ENCODE data around the gene UBASH3B. TPM values are rescaled to one million over a fixed set of nuclear protein-coding genes. Genes with fewer than 3 reads are reported as not detected.

The UBASH3B gene
- total RNA-seq, 1 experiment from 2014 or later = 8.0 TPM

- Histone ChIP-seq H3K79me1 (ENCODE audit: insufficient read depth, low read depth, low read length, poor library complexity, severe bottlenecking) (no peaks in the 10 kb centered on the region), H2BK120ac (ENCODE audit: low read depth, low read length, poor library complexity, severe bottlenecking) (no peak overlapping the region), H3K9me3 (ENCODE audit: control insufficient read depth, low read depth, low read length) (no peaks in the 10 kb centered on the region), H2AK5ac (ENCODE audit: insufficient read length, low read length) (no peak overlapping the region), H3K23ac (ENCODE audit: insufficient read length, low read depth, low read length) (no peak overlapping the region), H4K8ac (replicated peaks; ENCODE audit: insufficient read length, low read depth, low read length) (no peak overlapping the region), H3K9ac (ENCODE audit: extremely low read depth, insufficient read length, low read length) (no peak overlapping the region), H4K5ac (ENCODE audit: insufficient read length, low read depth, low read length) (no peak overlapping the region), H2BK12ac (ENCODE audit: insufficient read length, low read depth, low read length) (no peak overlapping the region), H3K4me1 (ENCODE audit: insufficient read depth, low read length) (no peaks in the 10 kb centered on the region), H2AFZ (ENCODE audit: low read length) (no peak overlapping the region), H3K27ac (ENCODE audit: insufficient read length, low read depth, low read length) (no peak overlapping the region), H4K20me1 (ENCODE audit: control insufficient read depth, insufficient read depth, insufficient read length) (no peaks in the 10 kb centered on the region), H3K4me2 (ENCODE audit: insufficient read depth, insufficient read length, low read length) (no peak overlapping the region), H4K91ac (ENCODE audit: insufficient read length, low read depth, low read length) (no peak overlapping the region), H3K18ac (ENCODE audit: insufficient read length, low read depth, low read length) (no peak overlapping the region), H3K23me2 (ENCODE audit: insufficient read length, low read depth, low read length, poor library complexity, severe bottlenecking) (no peaks in the 10 kb centered on the region), H3K4ac (ENCODE audit: low read depth, low read length) (no peak overlapping the region), H3T11ph (ENCODE audit: low read length) (no peak overlapping the region), H3K79me2 (ENCODE audit: insufficient read depth, low read length) (no peaks in the 10 kb centered on the region), H3K27me3 (ENCODE audit: insufficient read depth, low read length) (no peaks in the 10 kb centered on the region), H2BK5ac (ENCODE audit: insufficient read length, low read length) (no peak overlapping the region), H3K56ac (ENCODE audit: insufficient read length, low read depth, low read length) (no peak overlapping the region), H2BK15ac (ENCODE audit: low read depth, low read length) (no peak overlapping the region), H2BK20ac (ENCODE audit: low read depth, low read length, poor library complexity, severe bottlenecking) (no peak overlapping the region), H3K14ac (ENCODE audit: insufficient read depth, low read length) (no peak overlapping the region)
- DNase-seq = no peak
- peaks cover 11 to 16% of the 10 kb centered on the region in 2 experiments; a peak in 3 of 4 replicates for H3K4me1 Mint-ChIP-seq
- H3K27ac Mint-ChIP-seq = no peak overlapping the region
- no peak overlapping the region for H3K4me3 Mint-ChIP-seq
- TF ChIP-seq CTCF (conservative IDR thresholded peaks at IDR 0.05) = no peak
- H3K9me3 Mint-ChIP-seq = no peaks in the 10 kb centered on the region
- no CpG with 5 or more reads among the region's 6 CpGs for WGBS (ENCODE audit: extremely low coverage, insufficient read length, low lambda C conversion rate)
- H3K27me3 Mint-ChIP-seq (ENCODE audit: low read depth) = no peaks in the 10 kb centered on the region; the same call in 1 of the 2 replicates
- H3K36me3 Mint-ChIP-seq (ENCODE audit: insufficient read depth in 1 of 3, low read depth in 3 of 3) = no peaks in the 10 kb centered on the region
Observed at GRCh38 chr11:122743949-122744348, 88.4 kb downstream of the UBASH3B start.
